ENCODE results near the gene UBL4A. TPM values are rescaled to one million over a fixed set of nuclear protein-coding genes. Genes with fewer than 3 reads are reported as not detected.

UBL4A gene
- total and polyA plus RNA-seq, 9 of the 15 experiments (the other 6 are each of a cell fraction or from before 2014, with no cell fraction given), result 15.2 to 140 (median 100) TPM

GRCh38 chrX:154471839-154472684 lies 14.4 kb downstream of the UBL4A start:
- 81% methylated on average over 12 of the region's 23 CpGs for WGBS (ENCODE audit: insufficient coverage, low coverage, missing lambda C conversion rate)
- peaks cover under 1 to 10% of the 10 kb centered on the region in 2 experiments; a peak in 3 of 5 replicates for H3K4me1 ChIP-seq (replicated peaks in 1 of 2; ENCODE audit: control insufficient read depth in 2 of 2, insufficient read depth in 2 of 2, low read length in 2 of 2)
- no peak for FAIRE-seq
- no peaks in the 10 kb centered on the region for H3K9me1 ChIP-seq (ENCODE audit: control insufficient read depth, insufficient read depth, low read length)
- no peaks in the 10 kb centered on the region for H3K79me2 ChIP-seq (ENCODE audit: control insufficient read depth, insufficient read depth, low read length)
- no peak for ATAC-seq
- peak overlapping the region in 1 of 2 experiments; percentile 26; a peak in 1 of 4 replicates for H3K9ac ChIP-seq (ENCODE audit: insufficient read depth in 1 of 2, low read depth in 2 of 2, low read length in 2 of 2)
- intact Hi-C loops (cut with micrococcal nuclease), result no loop called here
- H2AFZ ChIP-seq (ENCODE audit: low read depth, low read length), result no peak overlapping the region
- no TSS peak for BruUV-seq (replicated peaks)
- TF ChIP-seq REST (IDR thresholded peaks at IDR 0.05; ENCODE audit: borderline replicate concordance), result no peak
- TF ChIP-seq REST (CRISPR knock-in tag; IDR thresholded peaks at IDR 0.05; ENCODE audit: low read depth), result no peak
- TF ChIP-seq TCF7 (IDR thresholded peaks at IDR 0.05; ENCODE audit: borderline replicate concordance), result no peak
- TF ChIP-seq KAT2B (IDR thresholded peaks at IDR 0.05; ENCODE audit: low read depth, low read length), result no peak
- no peak for TF ChIP-seq EHMT2 (IDR thresholded peaks at IDR 0.05)
- no peak for TF ChIP-seq ZNF583 (CRISPR knock-in tag; IDR thresholded peaks at IDR 0.05)
- TF ChIP-seq POLR2G (IDR thresholded peaks at IDR 0.05; ENCODE audit: low read depth, low read length), result peak; percentile 24; the same call in 1 of the 2 replicates
- TF ChIP-seq SMARCE1 (IDR thresholded peaks at IDR 0.05), result no peak
- no peaks in the 10 kb centered on the region for H3K27me3 ChIP-seq (ENCODE audit: control insufficient read depth in 2 of 2, insufficient read depth in 2 of 2, low read length in 2 of 2)
- H3K4me3 ChIP-seq, result no peak overlapping the region
- ChIA-PET POLR2A (interaction anchor here (0.6 to 0.7 kb wide), 2 partner anchors 12 to 71 kb away, joined by 3 to 4 read pairs; no protein-coding TSS in a partner anchor), CTCF (ENCODE audit: low intra/inter-chr PET ratio) (interaction anchor here (0.7 kb wide), 1 partner anchor 62 kb away, joined by 4 read pairs; no protein-coding TSS in a partner anchor)
- no peak for DNase-seq (ENCODE audit: extremely low read depth in 1 of 4, low spot score in 3 of 4)
- no peak overlapping the region for H3K27ac ChIP-seq (ENCODE audit: extremely low read depth, low read depth, low read length)
- no peaks in the 10 kb centered on the region for H3K9me3 ChIP-seq (replicated peaks; ENCODE audit: control insufficient read depth, insufficient read depth, low read depth, low read length)
- in situ Hi-C loops (cut with MboI), result no loop called here
- H3K36me3 ChIP-seq (ENCODE audit: control insufficient read depth, insufficient read depth, low read length), result peaks cover 51% of the 10 kb centered on the region; the same call in 2 of the 3 replicates
- no peaks in the 10 kb centered on the region for H4K20me1 ChIP-seq (replicated peaks; ENCODE audit: control insufficient read depth, insufficient read depth, low read length)
- H3K4me2 ChIP-seq (ENCODE audit: insufficient read depth, low read length), result no peak overlapping the region
